T1000 (cell line): ENCODE measurements around the gene BCL2L1.

Experiments
- DNase-seq: peaks from one replicate; lab custom pipeline; 2025; ENCODE audit warnings: mixed read lengths; lab: John Stamatoyannopoulos, UW

Gene BCL2L1

DNA sequence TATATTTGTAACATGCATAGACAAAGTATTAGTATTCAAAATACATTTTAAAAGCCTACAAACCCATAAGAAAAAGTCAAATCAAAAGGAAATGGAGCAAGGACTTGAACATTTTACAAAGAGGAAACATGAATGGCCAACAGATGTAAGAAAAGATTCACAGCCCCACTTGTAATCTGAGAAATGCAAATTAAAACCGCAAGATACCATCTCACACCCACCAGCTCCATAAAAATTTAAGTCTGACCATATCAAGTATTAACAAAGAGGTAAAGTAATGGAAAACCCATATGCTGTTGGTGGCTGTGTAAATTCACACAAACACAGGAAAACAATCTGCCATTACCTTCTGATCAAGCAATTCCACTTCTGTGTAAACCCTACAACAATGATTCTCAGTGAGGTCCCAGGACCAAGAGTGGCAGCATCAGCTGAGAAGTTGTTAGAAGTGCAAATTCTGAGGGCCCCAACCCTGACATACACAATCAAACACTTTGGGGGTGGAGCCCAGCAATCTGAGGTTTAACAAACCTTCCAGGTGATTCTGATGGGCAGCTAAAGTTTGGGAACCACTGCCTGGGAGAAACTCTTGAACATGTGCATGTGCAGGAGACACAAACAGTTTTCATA, 30.9 kb downstream of the BCL2L1 start:
- no peak for DNase-seq

GRCh38 chr20:31690124-31690666, 32.5 kb downstream of the BCL2L1 start:
- DNase-seq, result no peak

- no peak for DNase-seq
These were observed 33.5 kb downstream of the BCL2L1 start for GRCh38 chr20:31689141-31689540.

- DNase-seq, result no peak
These were observed 34.9 kb downstream of the BCL2L1 start for GRCh38 chr20:31687777-31688176.

DNA sequence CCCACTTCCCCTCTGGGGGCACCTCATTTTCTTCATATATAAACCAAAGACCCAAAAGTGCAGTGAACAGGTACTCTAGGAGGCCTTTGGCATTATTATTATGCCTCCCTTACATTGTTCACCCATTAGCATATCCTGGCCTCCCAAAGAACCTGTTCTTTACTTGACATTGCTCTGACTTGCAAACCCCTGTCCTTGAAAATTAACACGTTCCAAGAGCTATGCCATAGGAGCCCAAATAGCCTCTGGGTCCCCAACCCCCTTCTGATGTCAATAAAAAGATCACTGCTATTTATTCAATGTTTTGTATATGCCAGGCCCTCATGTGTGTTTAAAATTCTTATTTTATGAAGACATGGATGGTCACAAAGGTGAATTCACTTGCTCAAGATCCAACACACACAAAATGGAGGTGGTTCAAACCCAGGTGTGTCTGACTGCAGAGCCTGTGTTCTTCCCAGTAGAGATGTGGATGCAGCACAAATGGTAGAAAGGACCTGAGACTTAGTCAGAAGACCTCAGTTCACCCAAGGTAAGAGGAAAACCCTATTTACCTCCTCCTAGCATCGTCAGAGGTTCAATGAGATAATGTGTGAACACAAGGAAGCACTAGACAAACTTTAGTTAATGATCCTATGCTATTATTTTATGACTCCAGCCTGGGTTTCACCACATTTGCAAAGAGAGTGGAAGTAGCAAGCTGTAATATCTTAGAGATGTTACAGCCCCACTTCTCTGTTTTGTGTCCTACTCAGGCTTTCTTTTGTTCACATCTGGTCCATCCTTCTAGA, 36.6 kb downstream of the BCL2L1 start:
- DNase-seq, result no peak

DNA sequence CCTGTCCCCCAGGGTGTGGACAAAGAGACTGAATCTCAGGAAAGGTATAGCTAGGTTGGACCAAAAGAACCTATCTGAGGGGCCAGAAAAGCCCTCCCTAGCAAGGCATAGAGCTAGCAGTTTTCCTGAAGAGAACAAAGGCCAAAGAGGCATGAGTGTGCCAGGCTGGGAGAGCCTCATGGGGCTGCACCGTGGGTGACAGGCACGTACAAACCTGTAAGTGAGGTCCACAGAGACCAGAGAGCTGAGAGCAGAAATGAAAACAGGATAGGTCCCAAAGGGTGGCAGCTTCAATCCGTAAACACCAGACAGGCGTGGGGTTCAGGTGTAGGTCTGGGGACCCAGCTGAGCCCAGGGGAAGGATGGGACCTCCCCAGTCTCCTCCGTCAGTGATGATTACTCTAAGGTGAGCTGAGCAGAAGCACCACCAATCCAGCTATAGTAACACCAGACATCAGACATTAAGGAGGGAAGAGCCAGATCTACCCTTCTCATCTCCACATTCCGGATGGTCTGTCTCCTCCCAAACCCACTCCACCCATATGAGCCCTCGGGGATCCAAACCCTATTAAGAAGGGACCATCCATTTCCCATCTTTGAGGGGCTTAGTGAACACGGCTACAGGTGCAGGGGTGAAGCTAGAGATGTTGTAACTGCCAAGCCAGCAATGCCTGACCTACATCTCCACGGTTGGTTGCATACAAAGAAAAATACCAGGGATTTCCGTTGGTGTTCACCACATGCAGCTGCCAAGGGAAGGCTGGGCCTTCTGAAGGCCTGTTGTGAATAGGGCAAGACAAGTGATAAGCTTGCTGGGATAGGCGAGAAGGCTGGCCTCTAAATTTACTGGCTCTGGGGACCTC, 38.3 kb downstream of the BCL2L1 start:
- no peak for DNase-seq

DNA sequence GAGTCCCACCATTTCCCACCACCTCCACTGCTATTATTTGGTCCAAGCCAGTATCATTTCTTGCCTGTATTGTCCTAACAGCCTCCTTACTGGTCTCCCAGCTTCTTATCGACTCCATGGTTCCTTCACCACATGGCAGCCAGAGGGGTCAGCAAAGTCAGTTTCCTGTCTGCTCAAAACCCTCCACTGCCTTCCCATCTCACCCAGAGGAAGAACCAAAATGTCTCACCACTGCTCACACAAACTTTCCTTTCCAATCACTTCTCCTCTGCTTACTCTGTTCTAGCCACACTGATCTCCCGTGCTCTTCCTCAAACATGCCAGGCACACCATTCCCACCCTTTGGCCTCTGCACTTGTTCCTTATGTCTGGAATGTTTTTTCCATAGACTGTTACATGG, 39.7 kb downstream of the BCL2L1 start:
- DNase-seq, result no peak

GRCh38 chr20:31682352-31682751, 40.3 kb downstream of the BCL2L1 start:
- no peak for DNase-seq

DNA sequence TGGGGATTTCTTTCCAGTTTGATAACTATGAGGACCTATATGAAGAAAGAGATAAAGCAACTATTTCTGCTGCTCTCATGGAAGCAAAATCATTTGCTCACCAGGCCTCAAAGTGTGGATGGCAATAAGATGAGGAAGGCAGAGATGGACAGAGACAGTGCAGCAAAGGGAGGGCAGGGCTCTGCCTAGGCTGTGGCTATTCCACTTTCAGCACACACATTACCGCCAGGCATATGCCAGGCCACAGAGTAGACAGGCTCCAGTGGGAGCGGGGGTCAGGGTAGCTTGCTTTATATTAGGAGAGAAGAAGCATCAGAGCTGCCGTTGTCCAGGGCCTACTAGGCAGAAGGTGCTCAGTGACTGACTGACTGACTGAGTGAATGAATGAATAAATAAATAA, 40.9 kb downstream of the BCL2L1 start:
- DNase-seq, result no peak

DNA sequence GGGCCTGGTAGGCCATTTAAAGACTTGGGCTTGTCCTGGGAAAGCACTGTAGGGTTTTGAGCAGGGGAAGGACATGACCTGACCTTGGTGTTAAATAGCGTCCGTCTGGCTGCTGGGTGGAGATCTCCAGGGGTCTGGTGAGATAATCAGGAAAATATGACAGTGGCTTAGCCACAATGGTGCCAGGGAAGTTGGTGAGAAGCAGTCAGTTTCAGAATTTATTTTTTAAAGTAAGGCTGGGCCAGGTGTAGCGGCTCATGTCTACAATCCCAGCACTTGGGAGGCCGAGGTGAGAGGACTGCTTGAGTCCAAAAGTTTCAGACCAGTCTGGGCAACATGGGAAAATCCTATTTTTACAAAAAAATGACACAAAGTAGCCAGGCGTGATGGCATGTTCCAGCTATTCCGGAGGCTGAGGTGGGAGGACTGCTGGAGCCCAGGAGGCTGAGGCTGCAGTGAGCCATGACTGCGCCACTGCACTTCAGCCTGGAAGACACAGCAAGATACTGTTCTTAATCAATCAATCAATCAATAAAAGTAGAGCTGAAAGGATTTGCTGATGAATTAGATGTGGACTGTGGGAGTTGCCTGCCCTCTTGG, 41.4 kb downstream of the BCL2L1 start:
- no peak for DNase-seq

- DNase-seq, result no peak
These were observed 42.2 kb downstream of the BCL2L1 start for GRCh38 chr20:31680286-31681127.

DNA sequence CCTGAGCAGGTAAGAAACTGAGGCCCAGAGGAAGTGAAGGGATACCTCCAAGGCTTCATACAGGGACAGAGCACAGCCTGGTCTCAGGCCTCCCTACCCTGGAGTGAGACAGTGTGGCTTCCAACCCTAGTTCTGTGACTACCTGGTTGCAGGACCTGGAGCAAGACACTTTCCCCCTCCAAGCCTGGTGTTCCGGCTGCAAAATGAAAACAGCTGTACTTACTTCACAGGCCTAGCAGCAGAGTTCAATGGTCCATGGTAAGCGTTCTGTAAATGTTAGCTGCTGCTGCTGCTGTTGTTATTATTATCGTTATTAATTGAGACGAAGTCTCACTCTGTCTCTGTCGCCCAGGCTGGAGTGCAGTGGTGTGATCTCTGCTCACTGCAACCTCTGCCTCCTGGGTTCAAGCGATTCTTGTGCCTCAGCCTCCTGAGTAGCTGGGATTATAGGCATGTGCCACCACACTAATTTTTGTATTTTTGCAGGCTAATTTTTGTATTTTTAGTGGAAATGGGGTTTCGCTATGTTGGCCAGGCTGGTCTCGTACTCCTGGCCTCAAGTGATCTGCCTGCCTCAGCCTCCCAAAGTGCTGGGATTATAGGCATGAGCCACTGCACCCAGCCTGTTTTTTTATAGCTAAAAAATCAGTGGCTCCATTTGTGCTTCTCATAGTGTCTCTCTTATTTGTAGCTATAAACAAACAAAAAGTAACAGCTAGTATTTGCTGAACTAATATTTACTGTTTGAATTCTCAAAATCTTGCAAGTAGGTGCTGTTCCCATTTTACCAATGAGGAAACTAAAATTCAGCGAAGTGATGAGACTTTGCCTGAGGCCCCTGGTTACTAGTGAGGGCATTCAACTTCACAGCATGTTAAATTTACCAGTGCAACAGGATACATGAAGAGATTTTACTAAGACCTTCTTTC, 43.0 kb downstream of the BCL2L1 start:
- DNase-seq, result no peak

GRCh38 chr20:31678389-31679356, 44.0 kb downstream of the BCL2L1 start:
- no peak for DNase-seq

DNA sequence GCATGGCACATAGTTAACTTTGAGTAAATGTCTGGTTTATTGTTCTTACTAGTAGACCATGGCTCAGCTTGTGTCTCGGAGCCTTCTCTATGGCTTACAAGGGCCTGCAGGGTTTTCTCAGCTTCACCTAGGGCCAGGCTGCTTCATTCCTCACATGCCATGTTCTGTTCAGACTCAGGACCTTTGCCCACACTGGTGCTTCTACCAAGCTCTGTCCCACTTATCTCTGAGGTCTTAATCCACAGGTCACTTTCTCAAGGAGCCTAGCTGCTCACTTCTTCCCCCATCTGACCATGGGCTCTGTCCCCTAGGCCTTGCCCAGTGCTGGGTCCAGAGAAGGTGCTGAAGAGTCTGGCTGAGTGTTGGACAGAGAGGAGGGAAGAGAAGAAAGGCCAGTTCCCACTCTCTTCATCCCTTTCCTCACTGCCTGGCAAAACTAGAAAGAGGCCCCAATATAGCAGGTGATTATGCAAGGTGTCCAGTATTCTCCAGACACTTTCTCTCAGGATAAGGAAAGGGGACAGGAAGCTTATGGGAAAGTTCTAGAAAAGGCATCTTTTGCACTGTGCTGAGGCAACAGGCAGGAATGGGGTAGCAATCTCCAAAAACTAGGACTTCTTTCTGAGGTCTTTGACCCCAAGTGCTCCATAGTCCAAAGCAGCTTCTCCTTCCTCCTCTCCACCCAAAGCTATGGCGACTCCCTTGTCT, 45.0 kb downstream of the BCL2L1 start:
- no peak for DNase-seq

DNA sequence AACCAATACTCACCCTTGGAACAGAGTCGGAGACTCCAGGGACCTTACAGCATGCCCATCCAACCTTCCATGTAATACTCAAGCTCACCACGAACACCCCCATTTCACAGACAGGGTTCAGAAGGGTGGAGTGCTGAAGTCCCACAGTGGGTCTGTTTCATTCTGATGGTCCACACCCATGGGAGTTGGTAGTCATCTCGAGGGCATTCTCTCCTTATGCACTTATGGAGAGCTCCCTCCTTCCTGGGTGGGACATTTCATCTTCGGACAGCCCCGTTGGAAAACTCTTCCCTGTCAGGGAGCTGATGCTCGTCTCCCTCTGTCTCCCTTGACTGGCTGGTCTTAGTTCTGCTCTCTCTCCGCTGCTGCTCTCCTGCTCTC, 46.1 kb downstream of the BCL2L1 start:
- DNase-seq, result no peak

GRCh38 chr20:31675828-31676608, 46.6 kb downstream of the BCL2L1 start:
- no peak for DNase-seq
